VCaP (cell line): Measurements from ENCODE around the gene SMOC1.

ENCODE experiments used
- H3K27ac ChIP-seq: fragments of 450-650 bp; 2 replicates; pipeline ENCODE4 v1.5.1; 2017
- CTCF ChIP-seq: fragments of 450-650 bp; conservative IDR thresholded peaks from 2 replicates; pipeline ENCODE4 v1.5.1; 2017; ENCODE audit warnings: mild to moderate bottlenecking, moderate library complexity

Gene SMOC1

GRCh38 chr14:69865701-69866365 lies 13.4 kb upstream of the SMOC1 start:
- TF ChIP-seq CTCF, result no peak
- H3K27ac ChIP-seq, result no peak overlapping the region

- no peak overlapping the region for H3K27ac ChIP-seq
- no peak for TF ChIP-seq CTCF
Observed at GRCh38 chr14:69868363-69868963, 10.8 kb upstream of the SMOC1 start.

- H3K27ac ChIP-seq, result no peak overlapping the region
- no peak for TF ChIP-seq CTCF
Observed at GRCh38 chr14:69870613-69871012, 8.6 kb upstream of the SMOC1 start.

- TF ChIP-seq CTCF, result no peak
- no peak overlapping the region for H3K27ac ChIP-seq
Observed at GRCh38 chr14:69873877-69874780, 5.1 kb upstream of the SMOC1 start.

- TF ChIP-seq CTCF, result no peak
- no peak overlapping the region for H3K27ac ChIP-seq
Observed at GRCh38 chr14:69876221-69876847, 2.9 kb upstream of the SMOC1 start.

- no peak overlapping the region for H3K27ac ChIP-seq
- TF ChIP-seq CTCF, result no peak
Observed at GRCh38 chr14:69876848-69877306, 2.3 kb upstream of the SMOC1 start.

- no peak overlapping the region for H3K27ac ChIP-seq
Observed at GRCh38 chr14:69877492-69877891, 1.7 kb upstream of the SMOC1 start.

More at GRCh38 chr14:69877492-69877891, 1.7 kb upstream of the SMOC1 start:
- TF ChIP-seq CTCF, result peak; percentile 26; the same call in 1 of the 2 replicates
